Right ventricle myocardium superior (tissue), 1 donor: ENCODE results near the gene GIMAP2. TPM values are rescaled to one million over a fixed set of nuclear protein-coding genes. Genes with fewer than 3 reads are reported as not detected.
A peak's percentile ranks its signal among the peaks of the same experiment; 100 is the strongest.
"Not testable (repeated sequence)": the region's sequence is repeated elsewhere in the genome, so short reads cannot be mapped to it uniquely, and the experiment has no call there.

ENCODE experiments used
- ATAC-seq: fragments of 200-7000 bp; cut with Tn5 transposase; one replicate; pipeline ENCODE4 v1.9.1; 2020; ENCODE audit warnings: mild to moderate bottlenecking; ENCODE audit not compliant: poor library complexity
- DNase-seq: peaks from one replicate; pipeline ENCODE4 v3.0.0-alpha.2; 2020
- intact Hi-C: fragments of 100-400 bp; cut with DNase I; formaldehyde crosslinking; loops from one replicate; pipeline ENCODE4 v1.11.2; 2022
- total RNA-seq: library from RNA; stranded (reverse); fragmentation: NEBNext Ultra II Directional; extraction: Animal tissue kit (Norgen Biotek cat#: 25700); gene quantifications from one replicate; pipeline ENCODE4 v1.2.1, GENCODE V29; 2021
- donor health status: DM: no; HTN: yes; CAD: no; lungs with severe emphysema.

Gene GIMAP2
- total RNA-seq, 1 donor from 2014 or later, result 4.7 TPM

DNA sequence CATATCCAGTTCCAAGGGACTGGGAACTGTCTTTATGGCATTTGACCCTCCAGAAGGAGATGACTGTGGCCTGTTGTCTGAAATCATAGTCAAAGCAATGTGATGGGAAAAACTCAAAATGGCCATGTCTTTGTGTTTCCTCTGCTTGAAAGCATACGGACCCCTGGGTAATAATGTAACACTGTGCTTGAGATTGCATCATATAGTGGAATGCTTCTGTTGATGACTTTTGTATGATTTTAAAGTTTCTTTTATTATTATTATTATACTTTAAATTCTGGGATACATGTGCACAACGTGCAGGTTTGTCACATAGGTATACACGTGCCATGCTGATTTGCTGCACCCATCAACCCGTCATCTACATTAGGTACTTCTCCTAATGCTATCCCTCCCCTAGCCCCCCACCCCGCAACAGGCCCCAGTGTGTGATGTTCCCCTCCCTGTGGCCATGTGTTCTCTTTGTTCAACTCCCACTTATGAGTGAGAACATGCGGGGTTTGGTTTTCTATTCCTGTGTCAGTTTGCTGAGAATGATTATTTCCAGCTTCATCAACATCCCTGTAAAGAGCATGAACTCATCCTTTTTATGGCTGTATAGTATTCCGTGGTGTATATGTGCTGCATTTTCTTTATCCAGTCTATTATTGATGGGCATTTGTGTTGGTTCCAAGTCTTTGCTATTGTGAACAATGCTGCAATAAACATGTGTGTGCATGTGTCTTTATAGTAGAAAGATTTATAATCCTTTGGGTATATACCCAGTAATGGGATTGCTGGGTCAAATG lies 13.5 kb upstream of the GIMAP2 start:
- ATAC-seq, DNase-seq, intact Hi-C loops: not testable (repeated sequence)

DNA sequence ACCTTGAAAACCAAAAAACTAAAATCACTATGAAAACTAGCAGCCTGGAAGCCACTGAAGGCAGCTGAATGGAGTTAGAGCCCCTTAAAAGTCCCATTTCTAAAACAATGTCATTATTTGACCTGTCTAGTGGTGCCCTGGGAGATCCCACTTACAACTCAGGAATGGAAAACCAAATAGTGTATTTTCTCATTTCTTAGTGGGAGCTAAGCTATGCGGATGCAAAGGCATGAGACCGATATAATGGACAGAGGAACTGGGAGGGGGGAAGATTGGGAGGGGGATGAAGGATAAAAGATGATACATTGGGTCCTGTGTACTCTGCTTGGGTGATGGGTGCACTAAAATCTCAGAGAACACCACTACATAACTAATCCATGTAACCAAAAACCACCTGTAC lies 9.8 kb upstream of the GIMAP2 start:
- intact Hi-C loops, result no loop called here
- ATAC-seq (no peak), DNase-seq (no peak)

DNA sequence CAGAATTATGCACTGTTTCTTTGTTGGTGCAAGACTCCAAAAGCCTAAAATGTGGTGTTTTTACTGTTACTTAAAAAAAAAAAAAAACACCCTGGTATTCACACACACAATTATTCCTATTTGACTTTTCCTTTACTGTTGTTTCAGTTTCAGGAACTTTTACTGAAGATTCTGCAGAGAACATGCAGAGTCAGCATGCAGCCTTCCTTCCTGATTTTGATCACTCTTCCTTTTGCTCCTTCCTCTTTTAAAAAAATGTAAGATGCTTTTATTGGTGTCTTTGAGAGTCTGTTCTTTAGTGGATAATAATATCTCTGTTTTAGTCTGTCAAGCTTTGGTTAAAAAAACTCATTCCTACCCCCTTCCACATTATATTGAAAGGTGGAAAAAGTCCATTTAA lies 9.2 kb upstream of the GIMAP2 start:
- DNase-seq, intact Hi-C loops: not testable (repeated sequence)
- peak; percentile 63 for ATAC-seq

DNA sequence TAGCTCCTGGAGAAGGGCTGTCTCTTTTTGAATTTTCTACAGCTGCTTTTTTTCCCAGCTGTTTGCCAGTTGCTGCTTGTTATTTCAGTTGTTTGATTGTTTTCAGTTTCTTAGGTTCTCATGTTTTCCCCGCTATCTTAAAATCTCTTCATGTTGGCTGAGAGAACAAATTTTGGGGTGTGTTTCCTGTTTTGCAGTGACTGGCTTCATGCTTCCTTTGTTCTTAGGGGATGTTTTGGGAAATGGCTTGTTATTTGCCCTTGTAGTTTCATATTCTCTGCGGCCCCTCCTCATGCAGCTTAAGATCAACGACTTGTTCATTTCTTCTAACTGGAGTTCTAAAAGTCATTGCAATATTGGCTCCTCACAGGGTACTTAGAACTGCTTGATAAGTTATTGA lies 8.7 kb upstream of the GIMAP2 start:
- ATAC-seq, result peak; percentile 77
- intact Hi-C loops, DNase-seq: not testable (repeated sequence)

DNA sequence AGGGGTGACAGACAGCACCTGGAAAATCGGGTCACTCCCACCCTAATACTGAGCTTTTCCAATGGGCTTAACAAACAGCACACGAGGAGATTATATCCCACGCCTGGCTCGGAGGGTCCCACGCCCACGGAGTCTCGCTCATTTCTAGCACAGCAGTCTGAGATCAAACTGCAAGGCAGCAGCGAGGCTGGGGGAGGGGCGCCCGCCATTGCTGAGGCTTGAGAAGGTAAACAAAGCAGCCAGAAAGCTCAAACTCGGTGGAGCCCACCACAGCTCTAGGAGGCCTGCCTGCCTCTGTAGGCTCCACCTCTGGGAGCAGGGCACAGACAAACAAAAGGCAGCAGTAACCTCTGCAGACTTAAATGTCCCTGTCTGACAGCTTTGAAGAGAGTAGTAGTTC lies 6.9 kb upstream of the GIMAP2 start:
- intact Hi-C loops, result not testable (repeated sequence)

DNA sequence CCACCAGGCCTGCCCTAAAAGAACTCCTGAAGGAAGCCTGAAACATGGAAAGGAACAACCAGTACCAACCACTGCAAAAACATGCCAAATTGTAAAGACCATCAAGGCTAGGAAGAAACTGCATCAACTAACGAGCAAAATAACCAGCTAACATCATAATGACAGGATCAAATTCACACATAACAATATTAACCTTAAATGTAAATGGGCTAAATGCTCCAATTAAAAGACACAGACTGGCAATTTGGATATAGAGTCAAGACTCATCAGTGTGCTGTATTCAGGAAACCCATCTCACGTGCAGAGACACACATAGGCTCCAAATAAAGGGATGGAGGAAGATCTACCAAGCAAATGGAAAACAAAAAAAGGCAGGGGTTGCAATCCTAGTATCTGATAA lies 5.1 kb upstream of the GIMAP2 start:
- intact Hi-C loops, DNase-seq, ATAC-seq: not testable (repeated sequence)

More for the DNA sequence above, 6.9 kb upstream of the GIMAP2 start:
- DNase-seq, ATAC-seq: not testable (repeated sequence)

DNA sequence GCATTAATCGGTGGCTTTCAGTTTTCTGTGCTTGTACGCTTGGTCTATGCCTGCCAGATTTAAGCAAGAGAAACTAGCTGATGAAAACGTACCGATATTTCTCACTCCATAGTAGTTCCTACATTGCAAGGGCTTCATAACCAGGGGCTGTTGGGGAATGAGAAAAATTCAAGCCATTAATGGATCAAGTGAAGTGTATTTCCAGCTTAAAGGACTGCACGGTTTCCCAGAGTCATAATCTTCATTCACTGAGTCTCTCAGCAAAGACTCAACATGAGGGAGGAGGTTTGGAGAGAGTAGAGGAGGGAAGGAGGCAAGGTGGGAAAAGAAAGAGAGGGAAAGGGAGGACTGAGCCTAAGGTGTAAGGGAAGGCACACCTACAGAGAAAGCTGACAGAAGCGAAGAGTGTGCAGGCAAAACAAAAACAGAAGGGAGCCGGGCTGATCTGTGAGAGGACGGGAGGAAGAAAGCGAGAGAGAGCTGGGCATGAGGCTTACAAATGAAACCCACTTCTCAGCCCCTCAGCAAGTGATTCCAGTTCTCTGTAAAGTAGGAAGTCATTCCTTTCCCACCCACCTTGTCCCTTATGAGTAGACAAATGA lies 625 bp downstream of the GIMAP2 start:
- peak; percentile 63 for ATAC-seq
- no peak for DNase-seq
- intact Hi-C loops, result no loop called here

DNA sequence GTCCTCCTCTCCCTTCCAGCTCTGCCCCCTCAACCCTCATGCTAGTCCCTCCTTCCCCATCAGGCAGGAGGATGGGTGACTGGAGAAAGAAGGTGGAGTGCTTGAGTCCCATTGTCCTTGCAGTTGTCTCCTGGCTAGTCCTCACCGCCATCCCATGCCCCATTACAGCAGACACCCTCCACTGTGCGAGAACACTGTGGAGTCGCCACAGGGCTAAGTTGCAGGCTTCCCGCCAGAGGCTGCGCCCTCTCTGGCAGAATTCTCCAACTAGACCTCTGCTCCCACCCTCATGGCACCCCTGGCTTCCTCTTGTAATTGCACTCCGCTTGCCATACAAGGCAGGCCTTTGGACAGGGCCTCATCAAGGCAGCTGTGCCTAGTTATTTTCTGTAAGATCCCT lies 3.1 kb downstream of the GIMAP2 start:
- no peak for ATAC-seq
- intact Hi-C loops, result no loop called here
- no peak for DNase-seq

DNA sequence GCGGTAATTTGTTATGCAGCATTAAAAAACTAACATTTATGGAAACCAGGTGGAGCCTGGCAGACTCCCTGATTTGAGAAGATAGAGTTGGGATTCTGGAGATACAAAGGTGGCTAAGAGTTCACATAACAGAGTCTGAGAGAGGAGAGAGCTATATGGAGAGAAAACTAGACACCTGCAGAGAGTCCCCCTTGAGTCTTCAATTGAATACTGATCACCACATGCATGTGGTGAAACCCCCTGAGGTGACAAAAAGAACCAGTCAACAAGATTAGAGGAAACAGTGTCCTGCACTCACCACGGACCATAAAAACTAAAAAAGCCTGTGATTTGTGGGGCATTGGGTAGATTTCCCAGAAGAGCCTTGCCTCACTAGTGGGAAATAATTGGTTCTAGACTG lies 10.1 kb downstream of the GIMAP2 start:
- ATAC-seq (no peak), DNase-seq (no peak)
- intact Hi-C loops, result no loop called here

DNA sequence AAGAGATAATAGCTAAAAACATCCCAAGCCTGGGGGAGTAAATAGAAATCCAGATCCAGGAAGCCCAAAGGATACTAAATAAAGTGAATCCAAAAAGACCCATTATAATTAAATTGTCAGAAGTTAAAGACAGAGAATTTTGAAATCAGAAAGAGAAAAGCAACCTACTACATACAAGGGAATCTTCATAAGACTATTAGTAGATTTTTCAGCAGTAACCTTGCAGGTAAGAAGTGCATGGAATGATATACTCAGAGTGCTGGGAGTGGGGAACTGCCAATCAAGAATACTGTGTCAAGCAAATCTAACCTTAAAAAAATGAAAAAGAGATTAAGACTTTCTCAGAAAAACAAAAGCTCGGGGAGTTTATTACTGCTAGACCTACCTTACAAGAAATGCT lies 17.7 kb downstream of the GIMAP2 start:
- ATAC-seq (no peak), DNase-seq (no peak)
- intact Hi-C loops, result no loop called here

DNA sequence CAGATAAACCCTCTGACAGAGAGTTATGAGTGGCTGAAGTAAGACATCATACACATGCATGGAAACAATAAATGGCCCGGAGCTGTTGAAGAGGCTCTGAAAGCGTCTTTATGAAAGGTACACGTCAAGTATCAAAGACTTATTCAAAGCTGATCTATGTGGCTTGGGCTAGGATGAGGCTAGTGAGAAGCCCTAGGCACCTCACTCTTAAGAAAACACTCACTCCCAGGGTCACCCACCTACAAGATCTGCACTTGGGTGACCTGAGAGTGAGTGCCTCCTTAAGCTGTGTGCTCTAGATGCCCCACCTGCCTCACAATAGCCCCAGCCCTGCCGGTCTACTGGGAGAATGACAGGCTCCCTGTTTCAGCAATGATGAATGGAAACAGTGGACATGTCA lies 29.8 kb downstream of the GIMAP2 start:
- intact Hi-C loops, result loop anchor here (2.0 kb wide), 1 partner anchor 30 kb away; the partner anchor contains the start of gene GIMAP2
- no peak for ATAC-seq
- no peak for DNase-seq

DNA sequence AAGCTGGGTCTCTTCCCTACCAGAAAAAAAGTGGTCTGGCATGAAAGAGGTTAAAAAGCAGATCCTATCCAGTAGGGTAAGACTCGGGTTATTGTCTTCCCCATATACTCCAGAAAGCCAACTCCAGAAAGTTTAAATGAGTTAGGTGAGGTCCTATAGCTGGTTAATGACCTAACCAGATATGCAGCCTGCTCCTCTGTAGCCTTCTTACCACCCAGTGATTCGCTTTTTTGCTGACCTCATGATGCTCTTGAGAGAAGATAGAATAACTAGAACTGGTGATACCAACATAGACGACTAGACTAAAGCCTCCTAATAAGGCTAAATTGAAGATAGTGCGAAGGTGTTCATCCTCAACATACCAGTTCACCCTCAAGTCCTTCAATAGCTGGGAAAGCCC lies 30.2 kb downstream of the GIMAP2 start:
- intact Hi-C loops, result loop anchor here (2.0 kb wide), 1 partner anchor 31 kb away; the partner anchor contains the start of gene GIMAP2
- DNase-seq (no peak), ATAC-seq (no peak)

DNA sequence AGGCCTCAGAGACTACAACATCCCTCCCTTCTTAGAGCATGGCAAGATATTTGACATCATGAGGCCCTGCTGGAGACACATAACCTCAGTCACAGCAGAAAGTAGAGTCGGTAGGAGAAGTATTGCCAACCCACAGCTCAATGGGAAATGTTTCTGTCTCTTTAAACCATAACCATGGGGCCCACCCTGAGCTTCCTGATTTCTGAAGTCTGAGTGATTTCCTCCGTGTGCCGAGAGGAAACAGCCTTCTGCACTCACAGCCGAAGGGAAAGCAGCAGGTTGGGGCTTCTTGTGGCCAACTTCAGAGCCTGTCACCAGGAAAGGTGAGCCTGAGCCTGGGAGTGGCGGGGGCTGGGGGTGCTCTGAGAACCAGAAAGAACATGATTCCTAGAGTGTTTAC lies 30.9 kb downstream of the GIMAP2 start, which contains the start of gene GIMAP1:
Gene GIMAP1 (plus strand): TSS at position 246 of the 400 bp plus-strand sequence. CDS start 2,435 bp downstream, outside the sequence.
- intact Hi-C loops, result no loop called here
- peak; percentile 76 for ATAC-seq

DNA sequence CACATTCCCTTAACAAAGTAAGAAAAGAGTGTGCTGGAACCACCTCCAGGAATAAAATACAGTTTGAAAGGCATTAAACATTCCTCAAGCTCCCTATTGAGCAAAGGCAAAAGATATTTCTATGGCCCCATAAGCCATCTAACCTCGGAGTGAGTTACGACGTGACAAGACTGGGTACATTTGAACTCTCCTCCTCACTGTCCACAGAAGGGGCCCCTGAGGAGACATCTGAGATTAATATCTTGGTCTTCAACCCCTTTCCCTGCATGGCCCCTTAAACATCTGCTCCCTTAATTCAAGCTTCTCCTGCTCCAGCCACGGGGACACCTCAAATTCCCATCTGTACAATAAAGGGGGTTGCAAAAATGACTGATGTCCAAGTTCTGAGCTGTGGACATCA lies 31.4 kb downstream of the GIMAP2 start:
- no peak for DNase-seq
- no peak for ATAC-seq
- intact Hi-C loops, result no loop called here

More for the DNA sequence above, 30.9 kb downstream of the GIMAP2 start, which contains the start of gene GIMAP1:
- DNase-seq, result peak; percentile 54

DNA sequence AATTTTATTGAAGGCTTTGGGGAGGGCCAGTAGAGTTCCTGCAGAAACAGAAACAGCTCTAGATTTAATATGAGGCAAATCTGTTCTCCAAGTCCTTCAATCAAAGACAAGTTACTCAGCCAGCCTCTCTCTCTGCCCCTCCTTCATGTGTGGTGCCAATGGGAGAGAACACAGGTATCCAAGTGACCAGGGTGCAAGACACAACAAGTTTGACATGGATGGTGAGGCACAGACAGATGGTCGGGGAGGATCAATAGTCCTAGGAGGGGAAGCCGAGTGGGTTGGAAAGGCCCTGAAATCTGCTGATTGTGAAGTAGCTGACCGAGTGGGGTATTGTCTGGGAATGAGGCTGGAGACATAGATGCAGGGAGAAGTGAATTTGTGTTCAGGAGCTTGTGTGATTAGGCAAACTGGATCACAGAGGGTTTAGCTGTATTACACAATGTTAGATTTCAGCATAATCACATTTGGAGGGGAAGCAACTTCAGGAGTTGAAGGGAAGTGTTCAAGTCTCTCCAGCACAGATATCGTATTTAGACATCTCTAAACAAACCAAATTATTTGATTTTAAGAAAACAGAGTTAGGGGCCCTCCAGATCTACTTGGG lies 32.4 kb downstream of the GIMAP2 start:
- DNase-seq (no peak), ATAC-seq (peak; percentile 14)
- intact Hi-C loops, result no loop called here

DNA sequence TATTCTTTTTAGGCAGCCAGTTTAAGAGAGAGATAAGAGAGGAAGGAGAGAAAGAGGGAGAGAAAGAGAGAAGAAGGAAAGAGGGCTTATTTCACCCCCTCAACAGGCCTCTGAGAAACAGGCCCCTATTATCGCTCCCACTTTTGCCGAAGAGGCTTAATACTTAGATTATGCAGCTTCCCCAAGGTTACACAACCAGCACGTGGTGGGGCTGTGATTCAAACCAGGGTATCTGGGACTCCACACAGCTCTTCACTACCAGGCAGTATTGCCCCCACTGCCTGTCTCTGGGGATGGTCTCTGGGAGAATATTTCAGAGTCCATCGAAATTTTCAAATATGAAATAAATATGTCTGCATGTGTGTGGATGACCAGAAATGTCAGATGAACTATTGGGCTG lies 33.9 kb downstream of the GIMAP2 start:
- DNase-seq (no peak), ATAC-seq (no peak)
- intact Hi-C loops, result no loop called here

DNA sequence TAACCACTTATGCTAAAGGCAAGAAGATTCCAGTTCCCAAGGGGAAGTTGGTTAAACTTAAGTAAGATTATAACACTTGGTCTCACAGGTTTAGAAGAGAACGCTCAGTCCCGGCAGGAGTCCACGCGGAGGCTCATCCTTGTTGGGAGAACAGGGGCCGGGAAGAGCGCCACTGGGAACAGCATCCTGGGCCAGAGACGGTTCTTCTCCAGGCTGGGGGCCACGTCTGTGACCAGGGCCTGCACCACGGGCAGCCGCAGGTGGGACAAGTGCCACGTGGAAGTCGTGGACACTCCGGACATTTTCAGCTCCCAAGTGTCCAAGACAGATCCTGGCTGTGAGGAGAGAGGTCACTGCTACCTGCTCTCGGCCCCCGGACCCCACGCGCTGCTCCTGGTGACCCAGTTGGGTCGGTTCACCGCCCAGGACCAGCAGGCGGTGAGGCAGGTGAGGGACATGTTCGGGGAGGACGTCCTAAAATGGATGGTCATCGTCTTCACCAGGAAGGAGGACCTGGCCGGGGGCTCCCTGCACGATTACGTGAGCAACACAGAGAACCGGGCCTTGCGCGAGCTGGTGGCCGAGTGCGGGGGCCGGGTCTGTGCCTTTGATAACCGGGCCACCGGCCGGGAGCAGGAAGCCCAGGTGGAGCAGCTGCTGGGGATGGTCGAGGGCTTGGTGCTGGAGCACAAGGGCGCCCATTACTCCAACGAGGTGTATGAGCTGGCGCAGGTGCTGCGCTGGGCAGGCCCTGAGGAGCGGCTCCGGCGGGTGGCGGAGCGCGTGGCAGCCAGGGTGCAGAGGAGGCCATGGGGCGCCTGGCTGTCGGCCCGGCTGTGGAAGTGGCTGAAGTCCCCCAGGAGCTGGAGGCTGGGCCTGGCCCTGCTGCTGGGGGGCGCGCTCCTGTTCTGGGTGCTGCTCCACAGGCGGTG lies 34.7 kb downstream of the GIMAP2 start:
- intact Hi-C loops, result no loop called here
- DNase-seq (no peak), ATAC-seq (no peak)

DNA sequence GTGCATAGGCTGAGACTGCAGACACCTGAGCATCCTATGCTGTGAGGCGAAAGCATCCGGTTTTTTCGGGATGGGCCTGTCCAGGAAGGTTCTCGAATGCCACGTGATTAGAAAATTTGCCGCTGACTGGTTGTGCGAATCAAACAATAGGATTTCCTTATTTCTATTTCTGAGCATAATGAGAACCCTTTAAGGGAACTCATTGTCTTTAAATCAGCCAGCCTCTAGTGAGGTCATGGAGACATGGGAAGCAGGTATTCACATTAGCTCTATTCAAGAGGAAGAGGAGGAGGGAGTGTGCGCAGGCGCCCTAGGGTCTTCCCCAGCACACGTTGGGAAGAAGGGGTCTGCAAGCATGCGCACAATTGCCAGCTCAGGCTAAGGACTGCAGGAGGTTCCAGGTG lies 36.5 kb downstream of the GIMAP2 start:
- peak; percentile 45 for ATAC-seq
- peak; percentile 57 for DNase-seq
- intact Hi-C loops, result no loop called here
